HEK293T (cell line): ENCODE measurements around the gene KCND3.

Experiments used
- CTCF ChIA-PET: fragments of 350-600 bp; formaldehyde crosslinking; extraction: SDS; loops from one replicate; lab custom pipeline; 2021; ENCODE audit warnings: antibody characterized with exemption, inconsistent platforms; lab: Yijun Ruan, JAX
- POLR2A ChIA-PET: fragments of 350-600 bp; formaldehyde crosslinking; extraction: SDS; loops from one replicate; lab custom pipeline; 2020; ENCODE audit warnings: antibody characterized with exemption, inconsistent platforms; lab: Yijun Ruan, JAX
- DNase-seq: peaks from one replicate; pipeline ENCODE4 v3.0.0; 2012; ENCODE audit warnings: mixed read lengths; ENCODE audit errors: extremely low spot score
- ARNT ChIP-seq: fragments of 450-650 bp; IDR thresholded peaks from 2 replicates; pipeline ENCODE4 v1.6.1; 2017; ENCODE audit warnings: mild to moderate bottlenecking
- BHLHE40 ChIP-seq: fragments of 450-650 bp; IDR thresholded peaks from 2 replicates; pipeline ENCODE4 v1.6.1; 2016; ENCODE audit warnings: mild to moderate bottlenecking, moderate library complexity, borderline replicate concordance
- CTBP1 ChIP-seq: fragments of 450-650 bp; IDR thresholded peaks from 2 replicates; pipeline ENCODE4 v1.6.1; 2016; ENCODE audit warnings: borderline replicate concordance
- ELF4 ChIP-seq: fragments of 450-650 bp; IDR thresholded peaks from 2 replicates; pipeline ENCODE4 v1.6.1; 2017; ENCODE audit warnings: antibody characterized with exemption
- FOXA1 ChIP-seq: fragments of 450-650 bp; IDR thresholded peaks from 2 replicates; pipeline ENCODE4 v1.6.1; 2016; ENCODE audit warnings: mild to moderate bottlenecking
- FOXK2 ChIP-seq: fragments of 450-650 bp; IDR thresholded peaks from 2 replicates; pipeline ENCODE4 v1.6.1; 2016; ENCODE audit warnings: mild to moderate bottlenecking
- HDGF ChIP-seq: fragments of 450-650 bp; IDR thresholded peaks from 2 replicates; pipeline ENCODE4 v1.6.1; 2017; ENCODE audit warnings: antibody characterized with exemption, borderline replicate concordance
- L3MBTL2 ChIP-seq: fragments of 450-650 bp; conservative IDR thresholded peaks from 2 replicates; pipeline ENCODE4 v1.6.1; 2016; ENCODE audit warnings: mild to moderate bottlenecking
- LEF1 ChIP-seq: fragments of 450-650 bp; IDR thresholded peaks from 2 replicates; pipeline ENCODE4 v1.6.1; 2017; ENCODE audit warnings: mild to moderate bottlenecking, borderline replicate concordance
- NFRKB ChIP-seq: fragments of 450-650 bp; IDR thresholded peaks from 2 replicates; pipeline ENCODE4 v1.6.1; 2016; ENCODE audit warnings: mild to moderate bottlenecking, moderate library complexity
- PKNOX1 ChIP-seq: fragments of 450-650 bp; IDR thresholded peaks from 2 replicates; pipeline ENCODE4 v1.6.1; 2016
- SP1 ChIP-seq: fragments of 450-650 bp; IDR thresholded peaks from 2 replicates; pipeline ENCODE4 v1.6.1; 2017
- SUZ12 ChIP-seq: fragments of 450-650 bp; IDR thresholded peaks from 2 replicates; pipeline ENCODE4 v1.6.1; 2016; ENCODE audit warnings: mild to moderate bottlenecking
- TARDBP ChIP-seq: fragments of 450-650 bp; IDR thresholded peaks from 2 replicates; pipeline ENCODE4 v1.6.1; 2016

KCND3 gene

GRCh38 chr1:111739194-111739924 is 250.1 kb downstream of the KCND3 start, which contains the start of gene INKA2:
Gene INKA2, minus strand, starts transcription at chr1:111739395. Its CDS starts 153 bp downstream, at chr1:111739242.
- CTCF ChIA-PET = interaction anchor here (1.4 to 2.4 kb wide), 3 partner anchors 8 to 231 kb away, joined by 4 to 17 read pairs (median 7); no protein-coding TSS in a partner anchor
- no peak for TF ChIP-seq CTBP1
- TF ChIP-seq FOXA1 = no peak
- peak; percentile 97 for TF ChIP-seq L3MBTL2
- peak; percentile 12; the same call in 1 of the 2 replicates for TF ChIP-seq PKNOX1
- no peak for TF ChIP-seq BHLHE40
- no peak for TF ChIP-seq SUZ12
- peak; percentile 76 for DNase-seq
- POLR2A ChIA-PET = interaction anchor here (0.5 to 1.8 kb wide), 14 partner anchors 10 to 657 kb away, joined by 3 to 7 read pairs (median 4); partner anchors contain the start of genes CTTNBP2NL and DDX20

- ChIA-PET POLR2A (interaction anchor here (0.5 to 1.8 kb wide), 9 partner anchors 10 to 256 kb away, joined by 3 to 7 read pairs (median 4); partner anchors contain the start of gene DDX20), CTCF (interaction anchor here (0.5 to 2.4 kb wide), 5 partner anchors 9 to 231 kb away, joined by 3 to 17 read pairs (median 4); no protein-coding TSS in a partner anchor)
- TF ChIP-seq SP1 (no peak), ARNT (no peak), CTBP1 (no peak), L3MBTL2 (peak; percentile 67), BHLHE40 (no peak), SUZ12 (no peak)
- peak; percentile 61 for DNase-seq
Measured at GRCh38 chr1:111738436-111739193, 250.9 kb downstream of the KCND3 start.

- no peak for DNase-seq
- ChIA-PET POLR2A (interaction anchor here (1.4 to 1.8 kb wide), 2 partner anchors 13 to 17 kb away, joined by 4 to 5 read pairs; no protein-coding TSS in a partner anchor), CTCF (interaction anchor here (0.5 to 2.4 kb wide), 4 partner anchors 9 to 256 kb away, joined by 3 to 17 read pairs (median 4); no protein-coding TSS in a partner anchor)
- no peak for TF ChIP-seq BHLHE40
- no peak for TF ChIP-seq NFRKB
- no peak for TF ChIP-seq LEF1
- TF ChIP-seq CTBP1 = no peak
- TF ChIP-seq PKNOX1 = no peak
- TF ChIP-seq TARDBP = no peak
- no peak for TF ChIP-seq SUZ12
- TF ChIP-seq FOXK2 = no peak
- TF ChIP-seq FOXA1 = no peak
- no peak for TF ChIP-seq L3MBTL2
Measured at GRCh38 chr1:111738133-111738435, 251.4 kb downstream of the KCND3 start.

- POLR2A ChIA-PET = interaction anchor here (1.0 to 2.1 kb wide), 4 partner anchors 10 to 18 kb away, joined by 3 to 7 read pairs (median 4); partner anchors contain the start of gene DDX20
- TF ChIP-seq NFRKB (no peak), L3MBTL2 (no peak), HDGF (no peak), SUZ12 (no peak), ELF4 (no peak), SP1 (no peak), CTBP1 (no peak), FOXK2 (no peak)
- DNase-seq = no peak
- CTCF ChIA-PET = interaction anchor here (0.6 to 2.4 kb wide), 5 partner anchors 10 to 622 kb away, joined by 3 to 17 read pairs (median 4); no protein-coding TSS in a partner anchor
Measured at GRCh38 chr1:111737216-111738132, 252.0 kb downstream of the KCND3 start.

DNA sequence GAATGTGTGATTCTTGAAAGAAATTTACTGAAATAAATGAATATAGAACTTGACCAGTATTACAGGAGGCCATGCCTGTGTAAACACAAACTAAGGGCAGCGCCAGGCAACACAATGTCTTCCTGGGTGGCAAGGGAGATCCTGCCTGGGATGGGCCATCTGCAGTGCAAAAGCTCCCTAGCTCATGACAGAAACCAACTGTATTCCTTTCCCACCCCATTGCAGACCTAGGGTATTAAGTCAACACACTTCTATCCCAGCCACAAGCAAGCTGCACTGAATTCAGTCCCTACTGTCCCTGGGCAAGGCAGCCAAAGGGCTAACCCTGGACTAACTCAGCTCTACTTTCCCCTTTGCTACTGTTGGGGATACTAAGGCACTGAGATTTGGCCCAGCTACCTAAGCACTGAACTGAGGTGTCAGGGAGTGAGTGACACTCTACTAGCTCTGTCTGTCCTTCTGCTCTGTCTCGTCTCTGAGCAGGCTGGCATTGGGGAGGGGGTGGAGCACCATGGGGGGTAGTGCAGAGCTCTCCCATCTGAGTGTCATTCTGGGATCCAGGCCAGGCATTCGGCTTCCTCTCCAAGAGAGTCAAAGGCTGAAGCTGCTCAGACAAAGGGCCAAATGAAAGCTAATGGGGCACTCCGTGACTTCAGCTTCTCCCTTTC is 252.8 kb downstream of the KCND3 start:
- ChIA-PET CTCF (interaction anchor here (0.6 to 1.9 kb wide), 8 partner anchors 11 to 1208 kb away, joined by 3 to 8 read pairs (median 3); no protein-coding TSS in a partner anchor), POLR2A (interaction anchor here (0.6 to 2.1 kb wide), 4 partner anchors 9 to 368 kb away, joined by 3 to 7 read pairs (median 3); partner anchors contain the start of gene DDX20)
- no peak for DNase-seq
- TF ChIP-seq LEF1 = no peak
- no peak for TF ChIP-seq L3MBTL2
